GM19099 (cell line): ENCODE data around the gene RGS9.

Experiments used
- POLR2A ChIP-seq: IDR thresholded peaks from 3 replicates; pipeline ENCODE4 v1.6.1; 2011; ENCODE audit warnings: low read depth; ENCODE audit not compliant: insufficient read length; ENCODE audit errors: extremely low read depth

The RGS9 gene

GRCh38 chr17:65167566-65167965, 30.4 kb downstream of the RGS9 start:
- no peak for TF ChIP-seq POLR2A

GRCh38 chr17:65169691-65170090, 32.5 kb downstream of the RGS9 start:
- no peak for TF ChIP-seq POLR2A

DNA sequence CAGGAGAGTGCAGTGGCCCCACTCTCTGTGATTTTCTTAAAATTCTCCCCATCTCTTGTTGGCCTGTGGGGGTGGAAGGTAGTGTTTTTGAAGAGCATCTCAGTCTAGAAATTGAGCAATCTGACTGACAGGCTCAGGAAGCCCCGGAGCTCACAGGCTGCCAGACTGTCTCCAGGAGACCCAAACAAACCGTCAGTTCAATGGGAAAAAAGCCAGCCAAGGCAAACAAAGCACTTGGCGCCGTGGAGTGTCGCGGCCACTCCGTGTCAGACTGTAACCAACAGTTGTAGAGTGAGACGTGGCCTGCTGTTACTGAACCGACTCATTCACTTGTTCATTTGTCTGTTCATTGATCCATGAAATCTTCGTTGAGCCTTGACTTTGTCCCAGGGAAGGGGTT, 33.7 kb downstream of the RGS9 start:
- TF ChIP-seq POLR2A, result no peak

- TF ChIP-seq POLR2A, result no peak
Measured at GRCh38 chr17:65171752-65172151, 34.6 kb downstream of the RGS9 start.

DNA sequence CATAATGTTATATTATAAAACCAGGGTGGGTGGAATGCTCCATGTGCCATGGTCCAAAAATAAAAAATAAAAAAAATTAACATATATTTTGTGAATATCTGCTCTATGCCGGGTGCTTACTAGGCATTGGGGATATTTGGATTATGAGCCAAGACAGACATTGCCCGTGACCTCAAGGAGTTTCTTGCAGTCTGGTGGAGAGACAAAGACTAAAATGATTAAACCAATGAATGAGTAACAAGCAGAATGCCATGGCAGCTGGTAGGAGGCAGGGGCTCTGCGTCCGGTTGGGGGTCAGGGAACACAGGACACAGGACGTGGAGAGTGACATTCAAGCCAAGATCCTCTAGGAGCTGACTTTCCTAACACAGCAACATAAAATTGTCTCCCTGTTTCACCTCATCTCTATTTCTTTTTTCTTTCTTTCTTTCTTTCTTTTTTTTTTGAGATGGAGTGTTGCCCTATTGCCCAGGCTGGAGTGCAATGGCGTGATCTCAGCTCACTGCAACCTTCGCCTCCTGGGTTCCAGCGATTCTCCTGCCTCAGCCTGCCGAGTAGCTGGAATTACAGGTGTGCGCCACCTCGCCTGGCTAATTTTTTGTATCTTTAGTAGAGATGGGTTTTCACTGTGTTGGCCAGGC, 35.4 kb downstream of the RGS9 start:
- TF ChIP-seq POLR2A, result no peak

- TF ChIP-seq POLR2A, result no peak
Measured at GRCh38 chr17:65173284-65173793, 36.2 kb downstream of the RGS9 start.

- TF ChIP-seq POLR2A, result no peak
Measured at GRCh38 chr17:65173976-65174683, 37.0 kb downstream of the RGS9 start.

DNA sequence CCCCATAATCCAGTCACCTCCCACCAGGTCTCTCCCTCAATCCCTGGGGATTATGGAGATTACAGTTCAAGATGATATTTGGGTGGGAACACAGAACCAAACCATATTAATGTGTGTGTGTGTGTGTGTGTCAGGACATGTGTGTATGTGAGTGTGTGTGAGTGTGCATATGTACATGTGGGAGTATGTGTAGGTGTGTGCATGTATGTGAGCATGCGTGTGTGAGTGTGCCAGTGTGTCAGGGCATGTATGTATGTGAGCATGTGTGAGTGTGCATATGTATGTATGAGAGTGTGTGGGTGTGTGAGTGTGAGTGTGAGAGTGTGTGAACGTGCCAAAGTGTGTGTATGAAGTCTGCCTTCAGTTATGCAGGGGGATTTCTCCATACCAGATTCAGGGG, 37.8 kb downstream of the RGS9 start:
- TF ChIP-seq POLR2A, result no peak

- TF ChIP-seq POLR2A, result no peak
Measured at GRCh38 chr17:65175952-65176351, 38.8 kb downstream of the RGS9 start.

- TF ChIP-seq POLR2A, result no peak
Measured at GRCh38 chr17:65176646-65177409, 39.7 kb downstream of the RGS9 start.

DNA sequence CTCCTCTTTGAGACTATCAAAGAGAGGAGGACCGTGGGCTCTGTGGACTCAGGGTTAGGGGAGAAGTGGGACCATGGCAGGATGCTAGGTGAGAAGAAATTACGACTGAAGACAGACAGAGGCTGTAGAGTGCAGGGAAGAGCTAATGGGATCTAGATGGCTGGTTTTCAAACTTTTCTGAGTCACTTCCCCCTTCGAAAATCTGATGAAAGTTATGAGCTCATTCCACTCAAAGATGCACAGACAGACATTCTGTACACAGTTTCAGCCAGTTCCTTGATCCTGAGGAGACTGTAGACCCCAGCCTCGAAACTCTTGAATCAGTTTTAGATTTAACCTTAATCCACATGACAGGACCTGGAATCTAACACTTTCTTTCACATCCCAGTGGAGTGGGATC, 40.7 kb downstream of the RGS9 start:
- TF ChIP-seq POLR2A, result no peak

- no peak for TF ChIP-seq POLR2A
Measured at GRCh38 chr17:65181237-65182061, 44.3 kb downstream of the RGS9 start.

DNA sequence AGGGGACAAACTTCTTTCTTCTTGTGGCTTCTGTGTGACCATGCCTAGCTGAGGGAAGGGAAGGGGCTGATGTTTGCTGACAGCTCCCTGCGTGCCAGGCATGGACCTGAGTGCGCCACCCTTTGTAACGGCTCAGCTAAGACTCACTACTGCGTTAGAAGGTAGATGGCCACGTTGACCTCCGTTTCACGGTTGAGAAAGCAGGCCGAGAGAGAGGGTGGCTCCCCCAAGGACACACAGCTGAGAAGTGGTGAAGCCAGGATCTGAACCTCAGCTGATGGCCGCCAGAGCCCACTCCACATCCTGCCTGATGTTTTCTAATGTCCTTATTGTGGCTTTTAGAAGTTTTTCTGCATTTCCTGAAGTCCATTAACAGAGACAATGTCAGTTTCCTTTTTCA, 45.1 kb downstream of the RGS9 start:
- peak; percentile 10 for TF ChIP-seq POLR2A

GRCh38 chr17:65183736-65184135, 46.6 kb downstream of the RGS9 start:
- TF ChIP-seq POLR2A, result no peak

GRCh38 chr17:65184235-65184959, 47.2 kb downstream of the RGS9 start:
- no peak for TF ChIP-seq POLR2A

- no peak for TF ChIP-seq POLR2A
Measured at GRCh38 chr17:65185062-65185461, 47.9 kb downstream of the RGS9 start.
